Neural cell (in vitro differentiated cells): ENCODE measurements around the gene ASCL4. TPM values are rescaled to one million over a fixed set of nuclear protein-coding genes. Genes with fewer than 3 reads are reported as not detected.

Experiments used
- H2AFZ ChIP-seq: fragments of 200-600, 300-800 bp; sonication (generic), shearing (Covaris generic); 2 replicates; pipeline ENCODE4 v1.6.0; 2014; ENCODE audit warnings: low read depth, mild to moderate bottlenecking, antibody characterized with exemption, low read length, moderate library complexity
- H3F3A ChIP-seq: fragments of 200-600 bp; shearing (Covaris generic); 2 replicates; pipeline ENCODE4 v1.6.1; 2016; ENCODE audit warnings: mild to moderate bottlenecking, moderate library complexity, mixed read lengths, antibody characterized with exemption, low read length; ENCODE audit not compliant: insufficient read depth, poor library complexity, severe bottlenecking
- H3K27ac ChIP-seq: fragments of 200-600, 300-800 bp; sonication (generic), shearing (Covaris generic); 2 replicates; pipeline ENCODE4 v1.5.1; 2014; ENCODE audit warnings: mild to moderate bottlenecking, low read length, moderate library complexity
- H3K27me3 ChIP-seq: fragments of 300-800, 200-600 bp; sonication (generic), shearing (Covaris generic); 2 replicates; pipeline ENCODE4 v1.6.0; 2014; ENCODE audit warnings: mild to moderate bottlenecking, low read depth, low read length, moderate library complexity; ENCODE audit not compliant: insufficient read depth
- H3K36me3 ChIP-seq: fragments of 300-800, 200-600 bp; sonication (generic), shearing (Covaris generic); 2 replicates; pipeline ENCODE4 v1.5.1; 2014; ENCODE audit warnings: mild to moderate bottlenecking, antibody characterized with exemption, low read length, moderate library complexity; ENCODE audit not compliant: insufficient read depth
- H3K4me2 ChIP-seq: fragments of 300-800, 200-600 bp; sonication (generic), shearing (Covaris generic); 2 replicates; pipeline ENCODE4 v1.6.0; 2014; ENCODE audit warnings: mild to moderate bottlenecking, low read length
- H3K4me3 ChIP-seq: fragments of 300-800, 200-600 bp; sonication (generic), shearing (Covaris generic); 2 replicates; pipeline ENCODE4 v1.5.1; 2014; ENCODE audit warnings: mild to moderate bottlenecking, low read length, moderate library complexity
- H3K79me2 ChIP-seq: fragments of 200-600 bp; shearing (Covaris generic); replicated peaks from 2 replicates; pipeline ENCODE4 v1.6.0; 2014; ENCODE audit warnings: mild to moderate bottlenecking, low read length, moderate library complexity; ENCODE audit not compliant: insufficient read depth
- H3K9ac ChIP-seq: fragments of 300-800, 200-600 bp; sonication (generic), shearing (Covaris generic); 2 replicates; pipeline ENCODE4 v1.6.1; 2016; ENCODE audit warnings: mild to moderate bottlenecking, low read length, mixed read lengths
- H3K9me2 ChIP-seq: fragments of 200-600 bp; shearing (Covaris generic); 2 replicates; pipeline ENCODE4 v1.6.1; 2016; ENCODE audit warnings: mild to moderate bottlenecking, low read length, mixed read lengths; ENCODE audit not compliant: insufficient read depth
- H3K9me3 ChIP-seq: fragments of 200-600, 300-800 bp; sonication (generic), shearing (Covaris generic); 2 replicates; pipeline ENCODE4 v1.6.1; 2016; ENCODE audit warnings: mild to moderate bottlenecking, mixed run types, low read length, moderate library complexity, mixed read lengths
- H4K20me1 ChIP-seq: fragments of 200-600 bp; shearing (Covaris generic); 2 replicates; pipeline ENCODE4 v1.6.1; 2016; ENCODE audit warnings: mild to moderate bottlenecking, mixed run types; ENCODE audit not compliant: insufficient read depth
- CTCF ChIP-seq: fragments of 450-650 bp; IDR thresholded peaks from 2 replicates; pipeline ENCODE4 v1.5.1; 2014; ENCODE audit warnings: antibody characterized with exemption, mild to moderate bottlenecking, moderate library complexity; ENCODE audit not compliant: poor library complexity, severe bottlenecking
- EP300 ChIP-seq: fragments of 450-650 bp; conservative IDR thresholded peaks from 2 replicates; pipeline ENCODE4 v1.6.1; 2014; ENCODE audit warnings: antibody characterized with exemption, mild to moderate bottlenecking, moderate library complexity; ENCODE audit not compliant: poor library complexity, severe bottlenecking
- EZH2 ChIP-seq: fragments of 200-600, 300-800 bp; shearing (Covaris generic), sonication (generic); IDR thresholded peaks from 2 replicates; pipeline ENCODE4 v1.6.1; 2014; ENCODE audit warnings: antibody characterized with exemption, low read length, borderline replicate concordance, mild to moderate bottlenecking; ENCODE audit not compliant: insufficient read depth, poor library complexity, severe bottlenecking
- MXI1 ChIP-seq: fragments of 450-650 bp; conservative IDR thresholded peaks from 2 replicates; pipeline ENCODE4 v1.6.1; 2014; ENCODE audit warnings: antibody characterized with exemption, mild to moderate bottlenecking; ENCODE audit not compliant: poor library complexity, severe bottlenecking
- POLR2AphosphoS5 ChIP-seq: IDR thresholded peaks from 2 replicates; pipeline ENCODE4 v1.6.1; 2012
- RAD21 ChIP-seq: fragments of 450-650 bp; conservative IDR thresholded peaks from 2 replicates; pipeline ENCODE4 v1.6.1; 2014; ENCODE audit warnings: antibody characterized with exemption, mild to moderate bottlenecking, moderate library complexity
- SMC3 ChIP-seq: fragments of 450-650 bp; conservative IDR thresholded peaks from 2 replicates; pipeline ENCODE4 v1.6.1; 2014; ENCODE audit warnings: antibody characterized with exemption, mild to moderate bottlenecking, moderate library complexity; ENCODE audit not compliant: poor library complexity
- TAF1 ChIP-seq: IDR thresholded peaks from 2 replicates; pipeline ENCODE4 v1.6.1; 2012; ENCODE audit warnings: low read depth
- polyA plus RNA-seq: library from polyadenylated mRNA; depleted of rRNA; stranded (reverse); fragments of >200 nt; gene quantifications from 2 replicates; pipeline ENCODE4 v1.2.3, GENCODE V29; 2014
- TF ChIP-seq, protein P1 (sequence below): IDR thresholded peaks from 2 replicates; pipeline ENCODE4 v1.6.1; 2012; ENCODE audit warnings: borderline replicate concordance

The ASCL4 gene
- polyA plus RNA-seq, 1 donor from 2014 or later: not detected

DNA sequence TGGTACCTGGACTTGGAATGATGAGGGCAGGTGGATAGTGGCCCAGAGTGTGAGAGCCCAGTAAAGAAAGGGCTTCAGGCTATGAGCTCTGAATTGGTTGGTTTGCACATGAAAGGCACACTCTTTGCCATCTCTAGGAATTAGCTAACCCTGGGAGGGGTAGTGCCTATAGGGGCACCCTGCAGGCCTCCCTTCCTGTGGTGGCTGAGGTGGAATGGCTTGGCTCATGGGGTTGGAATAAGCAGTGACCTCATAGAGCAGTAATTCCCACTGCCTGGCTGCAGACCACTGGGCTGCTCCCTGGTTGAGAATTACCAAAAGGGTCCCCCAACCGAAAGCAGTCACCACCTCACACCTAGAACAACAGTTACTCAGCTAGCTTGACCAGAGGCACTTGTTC is 42.7 kb downstream of the ASCL4 start:
- Histone ChIP-seq H3K79me2 (no peaks in the 10 kb centered on the region), H3K9me3 (no peaks in the 10 kb centered on the region), H3K27ac (no peak overlapping the region), H3K36me3 (no peaks in the 10 kb centered on the region), H3K4me3 (no peak overlapping the region), H2AFZ (no peak overlapping the region), H3K9me2 (no peaks in the 10 kb centered on the region), H3K27me3 (no peaks in the 10 kb centered on the region), H3K4me2 (no peak overlapping the region), H3K9ac (no peak overlapping the region), H4K20me1 (no peaks in the 10 kb centered on the region), H3F3A (no peaks in the 10 kb centered on the region)
- TF ChIP-seq EZH2 (no peak), CTCF (no peak), POLR2AphosphoS5 (no peak), EP300 (no peak), SMC3 (no peak), TAF1 (no peak), RAD21 (no peak), MXI1 (no peak)
- TF ChIP-seq, protein P1, sequence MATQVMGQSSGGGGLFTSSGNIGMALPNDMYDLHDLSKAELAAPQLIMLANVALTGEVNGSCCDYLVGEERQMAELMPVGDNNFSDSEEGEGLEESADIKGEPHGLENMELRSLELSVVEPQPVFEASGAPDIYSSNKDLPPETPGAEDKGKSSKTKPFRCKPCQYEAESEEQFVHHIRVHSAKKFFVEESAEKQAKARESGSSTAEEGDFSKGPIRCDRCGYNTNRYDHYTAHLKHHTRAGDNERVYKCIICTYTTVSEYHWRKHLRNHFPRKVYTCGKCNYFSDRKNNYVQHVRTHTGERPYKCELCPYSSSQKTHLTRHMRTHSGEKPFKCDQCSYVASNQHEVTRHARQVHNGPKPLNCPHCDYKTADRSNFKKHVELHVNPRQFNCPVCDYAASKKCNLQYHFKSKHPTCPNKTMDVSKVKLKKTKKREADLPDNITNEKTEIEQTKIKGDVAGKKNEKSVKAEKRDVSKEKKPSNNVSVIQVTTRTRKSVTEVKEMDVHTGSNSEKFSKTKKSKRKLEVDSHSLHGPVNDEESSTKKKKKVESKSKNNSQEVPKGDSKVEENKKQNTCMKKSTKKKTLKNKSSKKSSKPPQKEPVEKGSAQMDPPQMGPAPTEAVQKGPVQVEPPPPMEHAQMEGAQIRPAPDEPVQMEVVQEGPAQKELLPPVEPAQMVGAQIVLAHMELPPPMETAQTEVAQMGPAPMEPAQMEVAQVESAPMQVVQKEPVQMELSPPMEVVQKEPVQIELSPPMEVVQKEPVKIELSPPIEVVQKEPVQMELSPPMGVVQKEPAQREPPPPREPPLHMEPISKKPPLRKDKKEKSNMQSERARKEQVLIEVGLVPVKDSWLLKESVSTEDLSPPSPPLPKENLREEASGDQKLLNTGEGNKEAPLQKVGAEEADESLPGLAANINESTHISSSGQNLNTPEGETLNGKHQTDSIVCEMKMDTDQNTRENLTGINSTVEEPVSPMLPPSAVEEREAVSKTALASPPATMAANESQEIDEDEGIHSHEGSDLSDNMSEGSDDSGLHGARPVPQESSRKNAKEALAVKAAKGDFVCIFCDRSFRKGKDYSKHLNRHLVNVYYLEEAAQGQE: no peak

DNA sequence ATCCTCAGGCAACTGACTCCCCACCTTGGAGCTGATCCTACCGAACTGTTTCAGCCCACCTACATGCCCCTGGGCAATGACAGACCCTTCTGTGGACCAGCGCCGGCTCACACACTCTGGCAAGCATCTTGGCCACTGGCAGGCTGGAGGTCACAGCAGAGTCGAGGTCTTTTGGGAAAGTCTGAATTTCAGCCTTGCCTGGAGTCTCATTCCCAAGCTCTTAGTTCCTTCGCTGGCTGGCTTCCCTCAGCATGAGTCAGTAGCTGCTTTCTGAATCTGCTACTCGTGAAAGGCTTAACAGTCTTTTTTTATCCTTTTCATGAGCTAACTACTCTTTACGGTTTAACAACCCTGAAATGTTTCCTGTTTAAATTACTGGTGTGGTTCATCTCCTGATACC is 44.5 kb downstream of the ASCL4 start:
- Histone ChIP-seq H3K9me3 (no peaks in the 10 kb centered on the region), H3K4me2 (no peak overlapping the region), H3K27me3 (no peaks in the 10 kb centered on the region), H3K9me2 (no peaks in the 10 kb centered on the region), H3K9ac (no peak overlapping the region), H4K20me1 (no peaks in the 10 kb centered on the region), H3K27ac (no peak overlapping the region), H3F3A (no peaks in the 10 kb centered on the region), H3K79me2 (no peaks in the 10 kb centered on the region), H2AFZ (no peak overlapping the region), H3K36me3 (no peaks in the 10 kb centered on the region), H3K4me3 (no peak overlapping the region)
- TF ChIP-seq EZH2: no peak
- no peak for TF ChIP-seq CTCF
- TF ChIP-seq, protein P1: no peak
- no peak for TF ChIP-seq EP300
- no peak for TF ChIP-seq MXI1
- no peak for TF ChIP-seq RAD21
- TF ChIP-seq TAF1: no peak
- no peak for TF ChIP-seq POLR2AphosphoS5
- TF ChIP-seq SMC3: no peak
